ENCODE results near the gene CNST. TPM values are rescaled to one million over a fixed set of nuclear protein-coding genes. Genes with fewer than 3 reads are reported as not detected.

The CNST gene
- total RNA-seq, 1 experiment from 2014 or later = 18.8 TPM

DNA sequence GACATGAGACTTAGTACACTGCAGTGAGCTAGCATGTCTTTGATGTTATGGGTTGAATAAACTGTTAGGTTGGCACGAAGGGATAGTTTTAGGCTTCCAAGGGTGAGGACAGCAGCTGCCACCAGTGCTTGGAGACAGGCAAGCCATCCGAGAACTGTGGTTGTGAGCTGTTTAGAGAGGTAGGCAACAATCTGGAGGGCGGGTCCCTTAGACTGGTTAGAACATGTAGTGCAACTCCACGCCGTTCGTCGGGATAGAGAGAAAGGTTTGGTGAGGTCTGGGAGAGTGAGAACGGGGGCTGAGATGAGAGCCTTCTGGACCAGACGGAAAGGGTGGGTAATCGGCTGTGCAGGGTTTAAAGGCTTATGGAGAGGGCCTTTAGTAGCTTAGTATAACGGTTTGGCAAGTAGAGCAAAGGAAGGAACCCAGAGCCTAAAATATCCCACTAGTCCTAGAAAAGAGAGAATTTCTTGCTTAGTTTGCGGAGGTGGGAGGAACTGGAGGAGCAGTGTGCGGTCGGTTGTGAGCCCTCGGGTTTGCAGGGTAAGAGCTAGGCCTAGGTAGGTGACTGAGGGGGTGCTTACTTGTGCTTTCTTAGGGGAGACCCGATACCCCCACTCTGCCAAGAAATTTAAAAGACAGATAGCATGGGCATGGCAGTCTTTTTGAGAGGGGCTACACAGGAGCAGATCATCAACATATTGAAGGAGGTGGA lies 72.8 kb downstream of the CNST start:
- H3K4me3 ChIP-seq (ENCODE audit: insufficient read depth, low read depth, low read length) = no peak overlapping the region
- no peaks in the 10 kb centered on the region; the same call in 1 of the 2 replicates for H3K36me3 ChIP-seq (replicated peaks; ENCODE audit: control insufficient read depth, insufficient read depth, low read length)
- DNase-seq = no peak
- no peaks in the 10 kb centered on the region for H3K27me3 ChIP-seq (ENCODE audit: control insufficient read depth, insufficient read depth, low read length)

DNA sequence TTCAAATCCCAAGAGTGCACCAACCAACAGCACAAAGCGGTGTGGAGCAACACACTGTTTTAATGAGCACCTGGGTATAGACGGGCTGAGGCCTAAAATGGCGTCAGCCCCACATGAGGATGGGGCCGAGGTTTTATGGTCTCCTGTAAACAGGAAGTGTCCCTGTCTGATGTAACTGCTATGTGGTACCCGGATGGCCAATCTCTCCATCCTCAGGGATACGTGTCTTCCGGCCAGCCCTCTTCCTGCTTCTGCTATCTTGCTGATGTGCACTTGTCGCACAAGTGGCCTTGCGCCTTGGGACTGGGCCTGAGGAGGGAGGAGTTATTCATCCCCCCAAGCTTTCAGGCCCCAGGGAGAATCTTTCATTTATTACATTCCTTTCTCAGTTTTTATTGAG lies 73.5 kb downstream of the CNST start:
- no peak overlapping the region for H3K4me3 ChIP-seq (ENCODE audit: insufficient read depth, low read depth, low read length)
- H3K36me3 ChIP-seq (replicated peaks; ENCODE audit: control insufficient read depth, insufficient read depth, low read length) = no peaks in the 10 kb centered on the region; the same call in 1 of the 2 replicates
- DNase-seq = no peak
- H3K27me3 ChIP-seq (ENCODE audit: control insufficient read depth, insufficient read depth, low read length) = no peaks in the 10 kb centered on the region

DNA sequence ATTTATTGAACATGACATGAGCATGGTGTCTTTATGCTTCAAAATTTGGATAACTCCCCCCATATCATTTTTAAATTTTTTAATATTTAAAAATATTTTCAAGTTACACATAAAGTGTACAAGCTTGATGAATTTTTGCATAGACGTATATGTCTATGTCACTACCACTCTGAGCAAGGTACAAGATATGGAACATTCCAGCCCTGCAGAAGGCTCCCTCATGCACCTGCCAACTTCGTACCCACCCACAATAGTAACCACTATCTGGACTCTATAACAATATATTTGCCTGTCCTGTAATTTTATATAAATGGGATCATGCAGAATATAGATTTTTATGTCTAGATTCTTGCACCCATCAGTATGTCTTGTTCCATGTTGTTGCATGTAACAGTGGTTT lies 74.5 kb downstream of the CNST start:
- Histone ChIP-seq H3K36me3 (replicated peaks; ENCODE audit: control insufficient read depth, insufficient read depth, low read length) (no peaks in the 10 kb centered on the region; the same call in 1 of the 2 replicates), H3K4me3 (ENCODE audit: insufficient read depth, low read depth, low read length) (no peak overlapping the region), H3K27me3 (ENCODE audit: control insufficient read depth, insufficient read depth, low read length) (no peaks in the 10 kb centered on the region)
- no peak for DNase-seq

DNA sequence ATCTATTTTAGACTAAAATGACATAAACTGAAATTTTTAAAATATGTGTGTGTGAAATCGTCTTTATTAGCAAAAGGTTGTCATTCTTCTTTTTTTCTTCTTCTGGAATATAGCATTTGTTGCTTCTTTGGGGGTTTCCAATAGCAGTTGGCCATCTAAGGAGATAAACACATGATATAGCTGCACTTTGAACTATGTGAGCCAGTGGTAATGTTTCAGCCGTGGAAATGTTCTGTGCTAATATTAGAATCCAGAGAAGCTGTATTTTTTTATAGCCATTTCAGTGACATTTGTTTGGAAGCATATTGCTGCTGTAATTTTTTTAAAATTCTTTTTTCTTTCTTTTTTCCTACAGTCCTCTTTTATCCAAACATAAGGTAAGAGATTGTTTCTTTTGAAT lies 75.1 kb downstream of the CNST start:
- H3K4me3 ChIP-seq (ENCODE audit: insufficient read depth, low read depth, low read length) = no peak overlapping the region

DNA sequence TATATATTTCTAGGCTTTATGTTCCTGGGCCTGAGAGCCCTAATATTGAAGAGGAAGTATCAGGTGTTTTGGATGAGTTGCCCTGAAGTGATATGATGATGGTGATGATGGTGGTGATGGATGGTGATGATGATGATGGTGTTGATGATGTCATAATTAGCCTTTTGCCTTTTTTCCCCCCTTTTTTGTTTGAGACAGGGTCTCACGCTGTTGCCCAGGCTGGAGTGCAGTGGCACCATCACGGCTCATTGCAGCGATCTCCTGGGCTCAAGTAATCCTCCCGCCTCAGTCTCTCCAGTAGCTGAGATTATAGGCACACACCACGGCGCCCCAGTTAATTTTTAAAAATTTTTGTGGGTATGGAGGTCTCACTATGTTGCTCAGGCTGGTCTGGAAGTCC lies 76.5 kb downstream of the CNST start:
- no peaks in the 10 kb centered on the region; the same call in 1 of the 2 replicates for H3K36me3 ChIP-seq (replicated peaks; ENCODE audit: control insufficient read depth, insufficient read depth, low read length)
- DNase-seq = no peak
- H3K27me3 ChIP-seq (ENCODE audit: control insufficient read depth, insufficient read depth, low read length) = no peaks in the 10 kb centered on the region
- H3K4me3 ChIP-seq (ENCODE audit: insufficient read depth, low read depth, low read length) = no peak overlapping the region

More for the DNA sequence above, 75.1 kb downstream of the CNST start:
- H3K36me3 ChIP-seq (replicated peaks; ENCODE audit: control insufficient read depth, insufficient read depth, low read length) = no peaks in the 10 kb centered on the region; the same call in 1 of the 2 replicates
- no peaks in the 10 kb centered on the region for H3K27me3 ChIP-seq (ENCODE audit: control insufficient read depth, insufficient read depth, low read length)
- DNase-seq = no peak

DNA sequence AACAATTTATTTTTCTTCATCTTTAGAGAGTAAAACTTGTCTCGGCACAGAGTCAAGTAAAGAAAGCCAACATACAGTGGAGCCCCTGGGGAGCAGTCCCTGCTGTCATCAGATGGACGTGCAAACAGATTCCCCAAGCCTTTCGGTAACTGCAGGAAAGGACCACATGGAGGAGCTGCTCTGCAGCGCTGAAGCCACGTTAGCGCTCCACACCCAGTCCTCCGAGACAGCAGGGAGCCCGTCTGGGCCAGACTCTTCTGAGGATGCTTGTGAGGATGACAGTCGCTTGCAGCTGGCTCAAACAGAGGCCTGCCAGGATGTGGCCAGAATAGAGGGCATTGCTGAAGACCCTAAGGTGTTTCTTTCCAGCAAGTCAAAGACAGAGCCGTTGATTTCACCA lies 80.9 kb downstream of the CNST start:
- Histone ChIP-seq H3K4me3 (ENCODE audit: insufficient read depth, low read depth, low read length) (no peak overlapping the region), H3K36me3 (replicated peaks; ENCODE audit: control insufficient read depth, insufficient read depth, low read length) (no peaks in the 10 kb centered on the region; the same call in 1 of the 2 replicates), H3K27me3 (ENCODE audit: control insufficient read depth, insufficient read depth, low read length) (no peaks in the 10 kb centered on the region)
- peak; percentile 85 for DNase-seq

DNA sequence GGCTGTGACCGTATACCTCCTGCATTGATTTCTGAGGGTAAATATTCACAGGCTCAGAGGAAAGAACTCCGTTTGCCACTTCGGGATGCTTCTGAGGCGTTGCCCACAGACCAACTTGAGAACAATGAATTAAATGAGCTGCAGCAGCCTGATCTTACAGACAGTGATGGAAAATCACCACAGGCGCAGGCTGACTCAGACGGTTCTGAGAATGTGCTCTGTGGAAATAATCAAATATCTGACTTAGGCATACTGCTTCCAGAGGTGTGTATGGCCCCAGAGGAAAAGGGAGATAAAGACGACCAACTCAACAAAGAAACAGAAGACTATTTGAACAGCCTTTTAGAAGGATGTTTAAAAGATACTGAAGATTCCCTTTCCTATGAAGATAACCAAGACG lies 81.3 kb downstream of the CNST start:
- no peak for DNase-seq
- H3K4me3 ChIP-seq (ENCODE audit: insufficient read depth, low read depth, low read length) = no peak overlapping the region
- no peaks in the 10 kb centered on the region for H3K27me3 ChIP-seq (ENCODE audit: control insufficient read depth, insufficient read depth, low read length)
- no peaks in the 10 kb centered on the region for H3K36me3 ChIP-seq (replicated peaks; ENCODE audit: control insufficient read depth, insufficient read depth, low read length)

DNA sequence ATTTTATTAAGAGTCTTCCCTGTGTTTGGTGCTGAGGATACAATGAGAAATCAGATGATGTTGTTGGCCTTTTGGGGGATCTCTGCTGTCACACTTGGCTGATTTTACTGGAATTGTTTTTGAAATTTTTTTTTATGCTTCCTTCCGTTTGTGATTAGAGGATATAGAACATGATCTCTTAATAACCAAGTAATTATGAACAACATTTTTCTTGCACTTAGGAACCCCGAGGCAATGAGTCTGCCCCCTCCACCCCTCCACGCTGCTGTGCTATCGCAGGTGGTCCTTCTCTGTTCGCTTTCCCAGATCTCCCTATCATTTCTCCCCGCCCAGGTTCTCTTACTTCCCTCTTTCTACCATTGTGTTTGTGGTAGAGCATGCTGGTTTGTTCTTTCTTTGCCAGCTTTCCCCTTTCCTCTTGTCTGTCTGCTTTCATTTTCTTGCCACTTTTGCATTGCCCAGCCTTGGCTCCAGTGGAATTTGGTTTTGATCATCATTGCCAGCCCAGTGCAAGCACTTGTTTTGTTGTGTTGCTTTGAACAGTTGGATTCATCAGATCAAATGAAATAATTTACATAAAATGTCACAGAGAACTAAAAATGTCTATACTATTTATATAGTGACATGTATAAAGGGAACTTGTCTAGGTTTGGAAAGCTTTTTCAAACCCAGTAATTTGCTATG lies 84.9 kb downstream of the CNST start:
- DNase-seq = no peak
- no peaks in the 10 kb centered on the region for H3K27me3 ChIP-seq (ENCODE audit: control insufficient read depth, insufficient read depth, low read length)
- no peaks in the 10 kb centered on the region for H3K36me3 ChIP-seq (replicated peaks; ENCODE audit: control insufficient read depth, insufficient read depth, low read length)
- H3K4me3 ChIP-seq (ENCODE audit: insufficient read depth, low read depth, low read length) = no peak overlapping the region

DNA sequence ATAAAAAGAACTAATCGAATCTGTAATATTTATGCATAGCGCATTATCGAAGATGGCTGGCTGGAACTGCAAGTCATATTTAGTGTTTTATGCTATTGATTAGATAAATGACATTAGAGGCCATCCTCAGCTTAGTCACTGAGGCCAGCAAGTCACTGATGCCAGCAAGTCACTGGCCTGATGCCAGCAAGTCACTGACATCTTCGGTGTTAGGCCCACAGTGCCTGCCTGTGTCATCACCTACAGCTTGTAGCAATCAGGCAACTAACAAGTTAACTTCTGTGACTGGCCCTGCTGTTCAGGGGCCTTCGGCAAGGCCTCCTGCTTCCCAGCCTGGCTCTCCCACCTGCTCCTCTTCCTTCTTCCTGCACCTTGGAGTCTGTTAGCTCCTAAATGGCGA lies 92.3 kb downstream of the CNST start:
- Histone ChIP-seq H3K27me3 (ENCODE audit: control insufficient read depth, insufficient read depth, low read length) (no peaks in the 10 kb centered on the region), H3K36me3 (replicated peaks; ENCODE audit: control insufficient read depth, insufficient read depth, low read length) (no peaks in the 10 kb centered on the region; the same call in 1 of the 2 replicates), H3K4me3 (ENCODE audit: insufficient read depth, low read depth, low read length) (no peak overlapping the region)
- no peak for DNase-seq

DNA sequence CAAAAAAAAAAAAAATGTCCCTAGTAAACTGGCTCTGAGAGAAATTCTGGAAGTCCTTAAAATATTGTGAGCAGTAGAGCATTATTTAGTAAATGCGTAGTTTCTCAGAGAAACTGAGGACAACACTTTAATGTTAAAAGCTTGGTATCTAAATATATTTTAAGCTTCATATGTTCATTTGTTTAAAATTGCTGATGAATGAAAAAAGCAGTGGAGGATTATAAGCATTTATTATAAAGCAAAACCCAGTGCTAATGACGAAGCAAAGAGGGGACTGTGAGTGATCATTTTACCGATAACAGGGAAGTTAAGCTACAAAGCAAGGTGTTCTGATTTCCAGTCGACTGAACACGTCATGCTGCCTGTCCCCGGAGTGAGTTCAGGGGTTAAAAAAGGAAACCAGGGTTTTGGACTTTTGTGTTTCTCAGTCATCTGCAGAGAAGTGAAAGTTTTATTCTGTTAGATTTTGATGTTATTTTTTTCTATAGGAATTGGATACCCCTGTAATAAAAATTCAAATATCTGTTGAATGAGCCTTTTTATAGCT lies 93.4 kb downstream of the CNST start:
- DNase-seq = no peak
- H3K27me3 ChIP-seq (ENCODE audit: control insufficient read depth, insufficient read depth, low read length) = no peaks in the 10 kb centered on the region

DNA sequence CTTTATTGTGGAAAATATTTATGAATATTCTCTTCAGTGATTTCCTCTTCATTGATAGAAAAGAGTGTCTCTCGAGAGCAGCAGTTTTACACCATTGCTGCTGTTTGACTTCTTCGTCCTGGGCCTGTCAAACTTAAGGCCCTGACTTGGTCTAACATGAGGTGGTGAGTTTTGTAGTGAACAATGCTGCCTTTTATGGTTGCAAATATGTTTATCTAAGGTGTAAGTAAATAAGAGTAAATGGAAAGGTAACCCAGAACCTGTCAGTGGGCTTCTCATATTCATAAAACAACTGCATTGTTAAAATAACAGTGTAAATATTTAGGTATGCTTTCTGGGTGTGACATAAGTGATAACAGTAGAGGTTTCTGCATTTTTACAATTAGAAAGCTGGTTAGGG lies 95.2 kb downstream of the CNST start:
- Histone ChIP-seq H3K4me3 (ENCODE audit: insufficient read depth, low read depth, low read length) (no peak overlapping the region), H3K36me3 (replicated peaks; ENCODE audit: control insufficient read depth, insufficient read depth, low read length) (no peaks in the 10 kb centered on the region; the same call in 1 of the 2 replicates), H3K27me3 (ENCODE audit: control insufficient read depth, insufficient read depth, low read length) (no peaks in the 10 kb centered on the region)
- no peak for DNase-seq

More for the DNA sequence above, 93.4 kb downstream of the CNST start:
- Histone ChIP-seq H3K36me3 (replicated peaks; ENCODE audit: control insufficient read depth, insufficient read depth, low read length) (no peaks in the 10 kb centered on the region; the same call in 1 of the 2 replicates), H3K4me3 (ENCODE audit: insufficient read depth, low read depth, low read length) (no peak overlapping the region)

DNA sequence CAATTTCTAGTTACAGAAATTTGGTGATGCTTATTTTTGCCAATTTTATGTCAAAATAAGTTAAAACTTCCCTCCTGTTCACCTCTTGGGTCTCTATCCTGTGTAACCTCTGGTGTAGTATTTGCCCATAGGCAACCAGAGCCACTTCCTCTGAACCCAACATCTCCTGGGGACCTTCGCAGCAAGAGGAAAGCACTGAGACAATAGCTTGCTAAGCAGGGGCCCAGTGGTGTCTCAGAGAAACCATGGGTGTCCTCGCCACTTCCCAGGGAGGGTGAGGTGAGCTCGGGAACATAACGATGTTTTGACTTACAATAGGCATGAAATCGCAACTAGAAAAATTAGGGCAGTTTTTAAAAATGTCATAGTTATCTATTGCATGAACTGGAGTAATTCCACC lies 101.5 kb downstream of the CNST start:
- DNase-seq = peak; percentile 43
- Histone ChIP-seq H3K27me3 (ENCODE audit: control insufficient read depth, insufficient read depth, low read length) (no peaks in the 10 kb centered on the region), H3K36me3 (replicated peaks; ENCODE audit: control insufficient read depth, insufficient read depth, low read length) (no peaks in the 10 kb centered on the region), H3K4me3 (ENCODE audit: insufficient read depth, low read depth, low read length) (no peak overlapping the region)

DNA sequence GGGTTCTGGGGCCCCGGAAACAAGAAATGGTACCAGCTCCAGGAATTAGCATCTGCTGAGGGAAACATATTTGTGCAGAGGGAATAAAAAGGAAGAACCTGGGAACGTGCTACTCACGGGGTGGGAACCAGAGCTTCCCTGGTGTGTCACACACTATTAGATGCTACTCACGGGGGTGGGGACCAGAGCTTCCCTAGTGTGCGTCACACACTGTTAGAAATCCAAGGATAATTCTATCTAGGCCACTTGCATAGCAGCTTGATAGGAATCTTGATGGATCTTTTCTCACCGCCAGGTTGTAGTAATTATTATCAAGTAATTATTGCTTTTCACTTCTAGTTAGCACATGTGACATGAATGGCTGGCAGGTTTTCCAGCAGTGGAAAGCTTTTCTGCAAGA lies 103.4 kb downstream of the CNST start:
- no peaks in the 10 kb centered on the region for H3K27me3 ChIP-seq (ENCODE audit: control insufficient read depth, insufficient read depth, low read length)
- H3K36me3 ChIP-seq (replicated peaks; ENCODE audit: control insufficient read depth, insufficient read depth, low read length) = no peaks in the 10 kb centered on the region
- DNase-seq = no peak
- no peak overlapping the region for H3K4me3 ChIP-seq (ENCODE audit: insufficient read depth, low read depth, low read length)

DNA sequence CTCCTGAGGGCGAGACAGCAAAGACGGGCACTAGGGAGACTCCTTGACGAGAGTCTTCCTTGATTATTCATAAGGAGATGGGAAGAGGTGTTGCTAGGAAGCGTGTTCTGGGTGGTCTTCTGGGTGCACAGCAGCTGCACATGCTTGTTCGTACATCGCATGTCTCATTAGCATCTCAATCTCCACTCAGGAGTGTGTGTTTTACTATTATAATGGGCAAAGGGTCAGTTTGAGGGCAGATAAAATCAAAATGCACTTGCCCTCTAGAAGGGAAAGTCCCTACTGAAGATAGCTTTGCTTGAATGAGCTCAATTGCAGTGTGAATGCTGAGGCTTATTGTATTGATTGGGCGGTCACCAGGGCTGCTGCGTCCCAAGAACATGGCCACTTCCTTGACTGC lies 107.8 kb downstream of the CNST start:
- Histone ChIP-seq H3K4me3 (ENCODE audit: insufficient read depth, low read depth, low read length) (no peak overlapping the region), H3K36me3 (replicated peaks; ENCODE audit: control insufficient read depth, insufficient read depth, low read length) (no peaks in the 10 kb centered on the region), H3K27me3 (ENCODE audit: control insufficient read depth, insufficient read depth, low read length) (no peaks in the 10 kb centered on the region)
- DNase-seq = peak; percentile 22

DNA sequence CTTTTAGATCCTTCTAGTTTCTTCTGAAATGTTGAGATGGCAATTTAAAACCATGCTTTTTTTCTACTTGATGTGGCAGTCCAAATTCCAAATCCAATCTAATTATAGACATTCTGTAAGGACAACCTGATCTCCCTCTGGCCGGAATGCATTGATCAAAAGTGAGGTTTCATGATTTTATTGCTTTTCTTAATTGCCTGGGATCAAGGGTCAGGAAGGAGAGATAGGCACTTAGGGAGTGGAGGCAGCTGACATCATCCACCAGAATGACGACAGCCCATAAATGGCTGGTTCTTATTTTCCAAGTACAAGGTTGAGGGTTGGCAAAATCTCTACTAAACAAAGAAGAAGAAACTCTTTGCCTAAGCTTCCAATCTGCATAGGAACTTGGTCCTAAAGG lies 111.6 kb downstream of the CNST start:
- no peaks in the 10 kb centered on the region for H3K36me3 ChIP-seq (replicated peaks; ENCODE audit: control insufficient read depth, insufficient read depth, low read length)

More for the DNA sequence above, 111.6 kb downstream of the CNST start:
- DNase-seq = no peak
- no peak overlapping the region for H3K4me3 ChIP-seq (ENCODE audit: insufficient read depth, low read depth, low read length)
- H3K27me3 ChIP-seq (ENCODE audit: control insufficient read depth, insufficient read depth, low read length) = no peaks in the 10 kb centered on the region
